MV-4-11 (cell line): Measurements from ENCODE around the gene TIE1.

Experiments
- DNase-seq: peaks from one replicate; lab custom pipeline; 2025; lab: John Stamatoyannopoulos, UW

Gene TIE1

DNA sequence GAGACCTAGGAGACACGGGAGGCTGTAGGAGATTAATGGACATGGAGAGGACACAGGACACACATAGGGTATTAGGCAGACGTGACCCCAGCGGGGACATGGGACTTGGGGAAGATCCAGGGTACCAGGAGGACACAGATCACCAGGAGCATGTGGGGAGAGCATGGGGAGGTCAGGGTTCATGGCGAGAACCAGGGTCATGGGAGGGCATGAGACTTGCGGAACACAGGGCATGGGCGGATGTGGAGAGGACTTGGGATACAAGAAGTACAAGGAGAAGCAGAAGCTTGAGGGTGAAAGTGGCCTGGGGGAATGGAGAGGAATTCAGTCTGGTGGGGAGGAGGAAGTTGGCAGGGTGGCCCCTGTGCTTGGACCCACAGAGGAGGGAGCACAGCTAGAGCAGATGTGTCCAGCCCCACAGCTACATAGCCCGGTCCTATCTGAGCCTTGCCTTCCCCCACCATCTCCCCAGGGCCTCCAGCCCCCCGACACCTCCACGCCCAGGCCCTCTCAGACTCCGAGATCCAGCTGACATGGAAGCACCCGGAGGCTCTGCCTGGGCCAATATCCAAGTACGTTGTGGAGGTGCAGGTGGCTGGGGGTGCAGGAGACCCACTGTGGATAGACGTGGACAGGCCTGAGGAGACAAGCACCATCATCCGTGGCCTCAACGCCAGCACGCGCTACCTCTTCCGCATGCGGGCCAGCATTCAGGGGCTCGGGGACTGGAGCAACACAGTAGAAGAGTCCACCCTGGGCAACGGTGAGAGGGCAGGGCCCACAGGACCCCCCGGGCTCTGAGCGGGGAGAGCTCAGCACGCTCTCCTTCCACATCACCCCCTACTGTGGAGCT lies 12.1 kb downstream of the TIE1 start:
- no peak for DNase-seq

DNA sequence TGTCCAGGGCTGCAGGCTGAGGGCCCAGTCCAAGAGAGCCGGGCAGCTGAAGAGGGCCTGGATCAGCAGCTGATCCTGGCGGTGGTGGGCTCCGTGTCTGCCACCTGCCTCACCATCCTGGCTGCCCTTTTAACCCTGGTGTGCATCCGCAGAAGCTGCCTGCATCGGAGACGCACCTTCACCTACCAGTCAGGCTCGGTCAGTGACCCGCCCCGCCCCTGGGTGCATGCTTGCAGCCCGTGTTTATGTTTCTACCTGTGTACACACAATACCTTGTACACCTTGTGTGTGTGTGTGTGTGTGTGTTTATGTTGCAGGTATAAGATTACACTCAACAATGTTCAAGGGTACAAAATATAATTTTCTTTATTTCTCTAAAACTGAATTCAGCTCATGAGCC lies 13.0 kb downstream of the TIE1 start:
- no peak for DNase-seq

DNA sequence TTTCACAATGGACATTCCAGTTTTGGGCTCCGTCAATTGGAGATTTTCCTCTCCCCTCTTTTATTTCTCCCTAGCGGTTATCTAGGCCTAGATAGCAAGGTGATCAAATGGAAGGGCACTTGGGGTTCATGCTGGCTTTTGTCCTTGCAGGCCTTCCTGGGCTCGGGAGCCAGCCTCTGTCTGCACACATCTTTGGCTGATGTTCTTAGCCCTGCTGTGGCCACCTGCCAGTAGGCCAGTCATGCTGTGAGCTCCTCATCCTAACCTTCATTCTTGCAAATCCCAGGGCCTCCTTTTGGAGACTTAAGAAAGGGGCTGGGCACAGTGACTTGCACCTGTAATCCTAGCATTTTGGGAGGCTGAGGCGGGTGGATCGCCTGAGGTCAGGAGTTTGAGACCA lies 13.5 kb downstream of the TIE1 start:
- no peak for DNase-seq

DNA sequence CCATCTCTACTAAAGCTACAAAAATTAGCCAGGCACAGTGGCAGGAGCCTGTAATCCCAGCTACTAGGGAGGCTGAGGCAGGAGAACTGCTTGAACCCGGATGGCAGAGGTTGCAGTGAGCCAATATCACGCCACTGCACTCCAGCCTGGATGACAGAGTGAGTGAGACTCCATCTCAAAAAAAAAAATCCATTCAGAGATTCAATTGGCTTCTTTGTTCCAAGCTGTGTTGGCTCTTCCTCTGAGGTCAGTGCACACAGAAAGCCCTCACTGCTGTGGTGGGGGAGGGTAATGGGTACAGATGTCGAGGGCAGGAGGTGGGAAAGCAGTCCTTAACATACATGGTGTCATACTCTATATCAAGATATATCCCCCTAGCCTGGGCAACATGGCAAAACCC lies 14.7 kb downstream of the TIE1 start:
- no peak for DNase-seq

DNA sequence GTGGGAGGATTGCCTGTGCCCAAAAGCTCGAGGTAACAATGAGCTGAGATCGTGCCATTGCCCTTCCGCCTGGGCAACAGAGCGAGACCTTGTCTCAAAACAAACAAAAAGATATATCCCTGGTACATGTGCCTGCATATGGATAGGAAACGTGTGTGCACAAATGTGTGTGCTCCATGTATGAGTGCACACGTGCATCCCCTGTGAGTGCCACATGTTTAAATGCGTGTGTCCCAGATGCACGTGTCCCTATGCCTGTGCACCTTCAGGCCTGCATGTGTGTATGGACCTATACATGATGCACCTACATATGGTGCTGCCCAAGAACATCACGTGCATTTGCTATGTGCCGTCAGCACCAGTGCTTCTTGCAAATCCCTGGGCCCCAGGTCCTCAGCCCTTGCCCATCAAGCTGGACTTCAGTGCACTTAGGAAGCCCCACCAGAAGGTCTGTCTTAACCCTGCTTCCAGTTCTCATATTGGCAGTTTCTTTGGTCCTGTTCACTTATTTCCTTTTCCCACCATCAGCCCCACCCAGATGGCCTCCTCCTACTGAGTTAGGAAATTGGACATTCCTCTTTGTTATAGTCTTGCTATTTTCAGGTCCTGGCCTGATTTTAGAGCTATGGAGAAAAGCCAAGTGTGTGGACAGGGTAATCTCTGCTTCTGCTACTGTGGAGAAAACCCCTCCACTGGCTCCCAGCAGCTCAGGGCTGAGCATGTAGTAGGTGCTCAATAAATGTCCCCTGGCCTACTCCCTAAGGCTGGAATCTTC lies 15.4 kb downstream of the TIE1 start:
- no peak for DNase-seq

DNA sequence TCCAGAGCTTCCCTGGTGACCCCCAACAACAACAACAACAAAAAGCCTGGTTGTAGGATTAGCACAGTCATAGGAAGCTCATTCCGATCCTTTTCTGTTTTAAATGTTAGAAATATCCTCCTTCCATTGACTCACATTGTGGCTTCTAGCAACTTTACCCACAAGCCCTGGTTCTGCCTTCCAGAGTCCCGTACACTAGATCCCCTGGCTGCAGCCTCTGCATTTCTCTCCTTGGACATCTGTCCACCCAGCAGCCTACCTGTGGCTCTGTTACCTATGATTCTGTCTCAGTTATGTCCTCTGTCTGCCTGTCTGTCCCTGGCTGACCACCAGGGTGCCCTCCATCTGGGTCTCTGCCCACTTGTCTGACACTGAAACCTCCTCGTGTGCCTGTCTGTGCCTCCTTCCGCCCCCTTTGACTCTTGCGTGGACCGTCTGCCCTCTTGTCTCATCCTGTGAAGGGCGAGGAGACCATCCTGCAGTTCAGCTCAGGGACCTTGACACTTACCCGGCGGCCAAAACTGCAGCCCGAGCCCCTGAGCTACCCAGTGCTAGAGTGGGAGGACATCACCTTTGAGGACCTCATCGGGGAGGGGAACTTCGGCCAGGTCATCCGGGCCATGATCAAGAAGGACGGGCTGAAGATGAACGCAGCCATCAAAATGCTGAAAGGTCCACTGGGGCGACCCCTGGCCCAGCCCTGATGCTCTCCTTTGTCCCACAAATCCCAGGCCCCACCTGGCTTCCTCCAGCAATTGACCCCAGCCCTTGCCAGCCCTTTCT lies 16.1 kb downstream of the TIE1 start:
- no peak for DNase-seq

DNA sequence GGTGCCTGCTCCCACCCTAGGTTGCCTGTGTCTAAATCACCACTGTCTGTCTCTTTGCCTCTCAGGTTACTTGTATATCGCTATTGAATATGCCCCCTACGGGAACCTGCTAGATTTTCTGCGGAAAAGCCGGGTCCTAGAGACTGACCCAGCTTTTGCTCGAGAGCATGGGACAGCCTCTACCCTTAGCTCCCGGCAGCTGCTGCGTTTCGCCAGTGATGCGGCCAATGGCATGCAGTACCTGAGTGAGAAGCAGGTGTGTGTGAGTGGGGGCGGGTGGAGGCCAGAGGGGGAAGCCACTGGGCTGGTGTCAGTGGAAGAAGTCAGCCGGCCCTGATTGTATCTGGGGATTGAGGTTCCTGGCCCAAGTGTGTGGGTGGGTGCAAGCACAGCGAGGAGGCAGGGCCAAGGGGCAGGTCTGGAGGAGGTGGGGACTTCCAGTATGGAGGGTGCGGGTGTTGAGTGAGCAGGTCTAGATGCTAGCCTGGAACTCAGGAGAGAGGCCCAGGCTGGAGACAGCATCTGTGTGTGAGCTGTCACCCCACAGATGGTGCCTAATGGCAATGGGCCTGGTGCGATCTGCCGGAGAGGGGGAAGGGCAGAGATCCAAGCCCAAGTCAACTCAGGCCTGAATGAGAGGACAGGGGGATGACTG lies 17.2 kb downstream of the TIE1 start:
- DNase-seq, result no peak

DNA sequence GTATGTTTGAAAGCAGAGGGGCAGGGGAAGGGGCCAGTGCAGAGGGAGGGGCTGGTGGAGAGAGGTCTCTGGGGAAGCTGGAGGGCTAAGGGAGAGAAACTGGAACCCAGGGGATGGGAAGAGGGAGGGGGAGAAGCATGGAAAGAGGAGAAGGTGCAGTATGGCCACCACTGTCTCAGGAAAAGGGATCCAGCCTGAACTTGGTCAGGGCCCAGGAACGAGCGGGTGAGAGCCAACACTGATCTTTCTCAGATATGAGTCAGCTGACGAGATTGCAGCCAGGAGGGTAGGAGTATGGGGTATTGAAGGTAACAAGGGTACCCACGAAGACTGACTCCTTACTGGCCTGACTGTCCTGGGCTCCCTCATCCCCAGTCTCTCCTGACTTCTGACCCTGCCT lies 18.0 kb downstream of the TIE1 start:
- no peak for DNase-seq

DNA sequence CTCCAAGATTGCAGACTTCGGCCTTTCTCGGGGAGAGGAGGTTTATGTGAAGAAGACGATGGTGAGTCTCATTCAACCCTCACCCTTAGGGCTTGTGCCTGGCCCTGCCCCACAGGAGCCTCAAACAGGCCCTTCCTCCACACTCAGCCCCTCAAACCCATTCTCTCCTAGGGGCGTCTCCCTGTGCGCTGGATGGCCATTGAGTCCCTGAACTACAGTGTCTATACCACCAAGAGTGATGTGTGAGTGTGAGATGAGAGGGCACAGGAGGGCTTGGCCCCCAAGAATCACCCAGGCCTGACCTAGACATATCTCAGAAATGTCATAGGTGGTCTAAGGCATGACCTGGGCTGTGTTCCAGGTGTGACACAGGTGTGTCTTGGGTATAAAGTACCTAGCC lies 18.5 kb downstream of the TIE1 start:
- DNase-seq, result no peak

DNA sequence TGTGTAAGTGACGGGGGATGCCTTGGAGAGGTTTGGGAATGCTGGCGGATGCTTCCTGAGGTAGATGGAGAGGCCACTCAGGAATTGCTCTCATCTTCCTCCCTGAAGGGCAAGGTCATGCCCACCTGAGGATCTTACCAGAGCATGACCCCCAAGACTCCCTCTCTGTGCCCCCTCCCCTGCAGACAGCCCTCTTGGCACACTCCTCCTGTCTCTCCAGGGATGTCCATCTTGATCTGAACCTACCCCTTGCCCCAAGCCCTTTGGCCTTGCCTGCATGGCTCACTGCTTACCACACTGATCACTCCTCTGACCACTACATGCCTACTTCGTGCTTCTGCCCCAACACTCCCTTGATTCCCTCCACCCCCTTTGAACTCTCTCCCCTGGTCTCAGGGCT lies 19.0 kb downstream of the TIE1 start:
- no peak for DNase-seq

DNA sequence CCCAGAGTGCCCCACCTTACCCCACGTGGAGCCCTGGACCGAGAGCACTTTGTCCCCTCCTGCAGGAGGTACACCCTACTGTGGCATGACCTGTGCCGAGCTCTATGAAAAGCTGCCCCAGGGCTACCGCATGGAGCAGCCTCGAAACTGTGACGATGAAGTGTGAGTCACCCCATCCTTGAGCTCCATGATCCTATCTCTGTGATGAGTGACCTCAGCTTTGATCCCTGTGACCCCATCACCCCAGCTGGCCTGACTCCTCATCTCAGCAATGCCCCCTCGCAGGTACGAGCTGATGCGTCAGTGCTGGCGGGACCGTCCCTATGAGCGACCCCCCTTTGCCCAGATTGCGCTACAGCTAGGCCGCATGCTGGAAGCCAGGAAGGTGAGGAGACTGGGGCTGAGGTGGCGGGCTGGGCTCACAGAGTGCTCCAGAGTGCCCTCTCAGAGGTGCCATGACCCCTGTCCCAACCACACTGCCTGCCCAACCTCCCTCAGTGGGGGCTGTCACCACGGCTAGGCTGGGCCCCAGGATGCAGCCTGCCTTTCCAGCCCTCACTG lies 20.6 kb downstream of the TIE1 start:
- no peak for DNase-seq

DNA sequence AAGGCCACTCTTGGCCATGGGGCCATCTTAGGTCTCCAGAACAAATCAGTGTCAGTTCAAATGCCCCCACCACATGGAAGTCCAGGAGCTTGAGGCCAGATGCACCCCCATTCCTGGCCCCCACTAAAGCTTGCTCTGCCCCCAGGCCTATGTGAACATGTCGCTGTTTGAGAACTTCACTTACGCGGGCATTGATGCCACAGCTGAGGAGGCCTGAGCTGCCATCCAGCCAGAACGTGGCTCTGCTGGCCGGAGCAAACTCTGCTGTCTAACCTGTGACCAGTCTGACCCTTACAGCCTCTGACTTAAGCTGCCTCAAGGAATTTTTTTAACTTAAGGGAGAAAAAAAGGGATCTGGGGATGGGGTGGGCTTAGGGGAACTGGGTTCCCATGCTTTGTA lies 21.7 kb downstream of the TIE1 start:
- no peak for DNase-seq

DNA sequence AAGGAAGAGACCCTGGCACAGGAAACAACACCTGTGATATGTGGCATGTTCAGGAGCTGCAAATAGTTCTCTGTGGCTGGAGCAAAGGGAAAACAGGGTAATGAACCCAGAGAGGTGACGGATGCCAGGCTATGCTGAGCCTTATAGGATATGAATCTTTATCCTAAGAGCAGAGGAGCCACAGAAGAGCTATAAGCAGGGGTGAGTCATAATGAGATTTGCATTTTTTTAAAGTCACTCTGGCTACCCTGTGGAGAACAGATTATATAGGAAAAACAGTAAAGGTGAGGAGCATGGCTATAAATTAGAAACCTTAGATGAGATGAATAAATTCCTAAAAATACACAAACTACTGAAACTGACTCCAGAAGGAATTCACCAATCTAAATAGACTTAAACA lies 24.0 kb downstream of the TIE1 start:
- DNase-seq, result no peak

DNA sequence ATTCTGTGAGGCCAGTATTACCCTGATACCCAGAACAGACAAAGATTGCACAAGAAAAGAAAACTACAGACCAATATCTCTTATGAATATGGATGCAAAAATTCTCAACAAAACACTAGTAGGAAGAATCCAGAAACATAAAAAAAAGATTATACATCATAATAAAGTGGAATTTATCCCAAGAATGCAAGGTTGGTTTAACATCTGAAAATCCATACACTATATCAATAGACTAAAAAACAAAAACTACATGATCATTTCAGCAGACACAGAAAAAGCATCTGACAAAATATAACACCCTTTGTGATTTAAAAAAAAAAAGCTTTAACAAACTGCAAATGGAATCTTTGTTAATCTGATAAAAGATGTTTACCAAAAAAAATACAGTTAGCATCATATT lies 24.6 kb downstream of the TIE1 start:
- no peak for DNase-seq

DNA sequence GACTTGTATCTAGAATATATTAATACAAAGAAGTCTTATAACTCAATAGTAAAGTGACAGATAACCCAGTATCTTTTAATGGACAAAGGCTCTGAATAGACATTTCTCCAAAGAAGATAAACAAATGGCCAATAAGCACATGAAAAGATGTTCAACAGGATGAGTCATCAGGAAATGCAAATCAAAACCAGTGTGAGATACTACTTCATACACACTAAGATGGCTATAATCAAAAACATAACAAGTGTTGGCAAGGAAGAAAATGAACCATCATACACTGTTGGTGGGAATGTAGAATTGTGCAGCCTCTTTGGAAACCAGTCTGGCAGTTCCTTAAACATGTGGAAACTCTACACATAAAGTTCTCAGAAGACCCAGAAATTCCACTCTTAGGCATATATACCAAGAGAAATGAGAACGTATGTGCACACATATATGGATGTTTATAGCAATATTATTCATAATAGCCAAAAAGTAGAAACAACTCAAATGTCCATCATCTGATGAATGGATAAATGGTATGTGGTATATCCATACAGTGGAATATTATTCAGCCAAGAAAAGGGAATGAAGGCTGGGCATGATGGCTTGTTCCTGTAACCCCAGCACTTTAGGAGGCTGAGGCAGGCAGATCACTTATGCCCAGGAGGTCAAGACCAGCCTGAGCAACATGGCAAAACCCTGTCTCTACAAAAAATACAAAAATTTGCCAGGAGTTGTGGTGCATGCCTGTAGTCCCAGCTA lies 26.9 kb downstream of the TIE1 start:
- no peak for DNase-seq

DNA sequence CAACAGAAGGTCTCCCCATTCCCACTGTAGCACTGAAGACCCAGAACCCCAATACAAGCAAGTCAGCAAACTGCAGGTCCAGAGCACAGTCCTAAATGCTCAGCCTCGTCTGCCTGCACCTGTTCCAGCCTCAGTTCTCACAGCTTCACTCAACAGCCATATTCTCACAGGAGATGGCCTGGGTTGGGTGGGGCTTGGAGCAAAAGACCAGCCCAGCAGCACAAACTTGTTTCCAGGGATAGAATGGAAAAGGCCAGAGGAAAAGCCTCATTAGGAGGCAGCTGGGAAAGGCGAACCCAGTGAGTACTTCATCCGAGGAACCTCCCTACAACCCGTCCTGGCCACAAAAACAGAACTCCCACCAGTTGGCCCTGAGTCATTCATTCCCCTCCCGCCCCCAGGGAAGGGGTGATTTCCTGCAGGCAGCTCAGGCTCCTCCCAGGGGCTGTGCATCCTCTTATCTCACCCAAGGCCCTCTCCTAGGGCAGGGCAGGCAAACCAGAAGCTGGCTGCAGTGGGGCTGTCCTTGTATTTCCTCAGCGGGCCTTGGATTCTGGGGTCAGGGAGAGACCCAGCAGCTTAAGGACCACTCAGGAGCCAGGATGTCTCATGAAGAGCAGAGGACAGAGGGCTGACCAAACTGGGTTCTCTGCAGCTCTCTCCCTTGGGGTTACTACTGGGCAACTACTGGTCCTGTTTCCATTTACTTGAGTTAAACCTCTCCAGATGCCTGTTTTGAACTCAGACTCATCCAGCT lies 29.4 kb downstream of the TIE1 start:
- DNase-seq, result peak; percentile 84

DNA sequence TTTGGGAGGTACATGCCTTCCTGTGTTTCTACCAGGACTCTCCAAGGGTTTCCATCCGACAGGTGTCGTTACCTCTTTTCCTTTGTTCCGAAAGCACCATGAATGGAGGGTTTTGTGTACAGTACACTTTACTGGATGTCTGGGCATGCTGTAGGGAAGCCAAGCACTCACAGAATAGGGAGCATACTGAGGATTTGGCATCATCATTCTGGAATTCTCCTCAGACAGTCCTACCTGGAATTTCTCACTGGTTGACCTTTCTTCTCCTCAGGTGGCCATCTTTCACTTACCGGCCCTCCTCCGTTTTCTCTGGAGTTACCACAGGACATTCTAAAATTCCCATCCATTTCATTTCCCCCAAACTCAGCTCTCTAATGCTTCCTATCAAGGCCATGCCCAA lies 30.9 kb downstream of the TIE1 start:
- no peak for DNase-seq

DNA sequence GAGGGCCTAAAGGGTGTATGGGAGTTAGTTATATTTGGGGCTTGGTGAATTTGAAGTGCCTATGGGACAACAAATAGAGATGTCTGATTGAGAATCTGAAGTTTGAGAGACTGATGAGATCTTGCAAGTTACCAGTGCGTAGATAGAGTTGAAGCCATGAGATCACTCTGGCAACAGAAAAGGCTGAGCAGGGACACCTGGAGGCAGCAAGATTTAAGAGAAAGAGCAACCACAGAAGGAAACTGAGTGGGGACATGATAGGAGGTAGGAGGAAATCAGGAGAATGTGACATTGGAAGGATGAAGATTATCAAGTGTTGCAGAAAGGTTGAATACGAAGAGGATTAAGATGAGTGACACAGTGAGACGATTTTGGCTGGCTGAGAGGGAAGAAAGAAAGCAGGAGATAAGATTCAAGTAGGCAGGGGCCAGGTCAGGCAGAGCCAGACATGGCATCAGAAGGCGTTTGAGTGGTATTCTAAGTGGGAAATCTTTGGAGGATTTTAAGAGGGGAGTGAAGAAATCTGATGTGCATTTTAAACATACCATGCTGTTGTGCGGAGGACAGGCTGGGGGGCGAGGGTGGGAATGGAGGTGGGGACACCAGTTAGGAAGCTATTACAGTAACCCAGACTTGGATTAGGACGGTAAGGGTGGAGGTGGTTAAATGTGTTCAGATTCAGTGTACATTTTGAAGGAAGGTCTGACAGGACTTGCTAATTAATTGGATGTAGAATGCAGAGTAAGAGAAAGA lies 33.8 kb downstream of the TIE1 start:
- DNase-seq, result no peak

DNA sequence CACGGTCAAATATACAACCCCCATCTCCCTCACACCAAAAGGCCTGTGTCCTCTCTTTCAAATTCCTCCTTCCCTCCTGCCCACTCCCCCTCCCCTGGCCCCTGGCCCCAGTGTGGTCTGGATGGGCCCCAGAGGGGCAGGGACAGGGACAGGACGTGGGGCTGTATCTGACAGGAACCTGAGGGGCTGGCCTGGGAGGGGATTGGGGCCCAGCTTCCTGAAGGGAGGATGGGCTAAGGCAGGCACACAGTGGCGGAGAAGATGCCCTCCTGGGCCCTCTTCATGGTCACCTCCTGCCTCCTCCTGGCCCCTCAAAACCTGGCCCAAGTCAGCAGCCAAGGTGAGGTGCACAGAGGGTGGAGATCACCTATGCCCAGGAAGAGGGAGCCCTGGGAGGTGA lies 36.8 kb downstream of the TIE1 start, which contains the start of gene MPL:
TSS of gene MPL (plus strand) at position 231 of the 400 bp plus-strand sequence. CDS start at position 262, 31 bp downstream.
- no peak for DNase-seq

DNA sequence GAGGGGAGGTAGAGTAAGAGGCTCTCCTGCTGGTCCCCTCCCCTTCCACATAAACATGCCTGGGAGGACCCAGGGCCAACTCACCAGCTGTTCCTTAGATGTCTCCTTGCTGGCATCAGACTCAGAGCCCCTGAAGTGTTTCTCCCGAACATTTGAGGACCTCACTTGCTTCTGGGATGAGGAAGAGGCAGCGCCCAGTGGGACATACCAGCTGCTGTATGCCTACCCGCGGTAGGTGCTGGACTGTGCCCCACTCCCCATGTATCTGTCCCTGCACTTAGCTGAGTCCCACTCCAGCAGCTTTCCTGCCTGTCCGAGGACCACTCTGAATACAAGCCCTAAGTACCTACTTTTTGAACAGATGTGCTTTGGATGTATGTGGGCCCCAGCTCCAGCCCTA lies 37.2 kb downstream of the TIE1 start:
- DNase-seq, result no peak
